ENCODE data around the gene LHPP. TPM values are rescaled to one million over a fixed set of nuclear protein-coding genes. Genes with fewer than 3 reads are reported as not detected.

The LHPP gene
- total and polyA plus RNA-seq, 11 donors = 5.6 to 23.5 (median 13.2) TPM

GRCh38 chr10:124550293-124551034 lies 88.8 kb downstream of the LHPP start:
- Histone ChIP-seq H3K4me3 (no peak overlapping the region), H3K36me3 (no peaks in the 10 kb centered on the region), H3K27ac (no peak overlapping the region), H3K4me1 (peaks cover 0 to 7% (median 0%) of the 10 kb centered on the region in 12 donors), H3K9me3 (no peaks in the 10 kb centered on the region), H3K27me3 (no peaks in the 10 kb centered on the region)
- TF ChIP-seq POLR2A (IDR thresholded peaks at IDR 0.05) = no peak
- TF ChIP-seq CTCF (IDR thresholded peaks at IDR 0.05) = no peak
- intact Hi-C loops (cut with DNase I) = no loop called here
- 78 to 86% (median 83%) methylated on average over 21 to 26 of the region's 26 CpGs for WGBS, 4 donors
- no peak for DNase-seq
- peak in 1 of 4 donors; percentile 32 for ATAC-seq

GRCh38 chr10:124551097-124551496 lies 89.5 kb downstream of the LHPP start:
- H3K4me1 ChIP-seq = peaks cover 0 to 7% (median 0%) of the 10 kb centered on the region in 12 donors
- intact Hi-C loops (cut with DNase I) = no loop called here
- WGBS, 4 donors = 90 to 98% (median 97%) methylated on average over 5 to 9 of the region's 9 CpGs
- ATAC-seq (no peak), DNase-seq (no peak)
- no peaks in the 10 kb centered on the region for H3K9me3 ChIP-seq
- no peaks in the 10 kb centered on the region for H3K36me3 ChIP-seq
- no peak overlapping the region for H3K4me3 ChIP-seq
- H3K27ac ChIP-seq = no peak overlapping the region
- H3K27me3 ChIP-seq = no peaks in the 10 kb centered on the region
- TF ChIP-seq POLR2A (IDR thresholded peaks at IDR 0.05) (no peak), CTCF (IDR thresholded peaks at IDR 0.05) (no peak)

GRCh38 chr10:124551755-124552154 lies 90.1 kb downstream of the LHPP start:
- 92 to 96% (median 94%) methylated on average over 5 to 11 of the region's 11 CpGs for WGBS, 4 donors
- ATAC-seq (no peak), DNase-seq (no peak)
- intact Hi-C loops (cut with DNase I) = no loop called here
- Histone ChIP-seq H3K4me3 (no peak overlapping the region), H3K27me3 (no peaks in the 10 kb centered on the region), H3K9me3 (no peaks in the 10 kb centered on the region), H3K36me3 (no peaks in the 10 kb centered on the region), H3K4me1 (peaks cover 0 to 7% (median 0%) of the 10 kb centered on the region in 12 donors), H3K27ac (no peak overlapping the region)
- no peak for TF ChIP-seq POLR2A (IDR thresholded peaks at IDR 0.05)
- TF ChIP-seq CTCF (IDR thresholded peaks at IDR 0.05) = no peak

- 92 to 96% (median 93%) methylated on average over 14 of the region's 14 CpGs for WGBS, 4 donors
- no peak for ATAC-seq
- H3K36me3 ChIP-seq = no peaks in the 10 kb centered on the region
- no peaks in the 10 kb centered on the region for H3K27me3 ChIP-seq
- H3K4me3 ChIP-seq = no peak overlapping the region
- intact Hi-C loops (cut with DNase I) = no loop called here
- TF ChIP-seq POLR2A (IDR thresholded peaks at IDR 0.05) (no peak), CTCF (IDR thresholded peaks at IDR 0.05) (no peak)
- no peaks in the 10 kb centered on the region for H3K9me3 ChIP-seq
- peaks cover 0 to 6% (median 2%) of the 10 kb centered on the region in 12 donors for H3K4me1 ChIP-seq
- no peak for DNase-seq
- H3K27ac ChIP-seq = no peak overlapping the region
These were observed 91.2 kb downstream of the LHPP start for GRCh38 chr10:124552691-124553276.

All from heart left ventricle (tissue), 16 donors.